H1 (cell line): ENCODE measurements around the gene CTSH. TPM values are rescaled to one million over a fixed set of nuclear protein-coding genes. Genes with fewer than 3 reads are reported as not detected.

Experiments used
- CTCF ChIA-PET: fragments of 300-600 bp; sonication (Branson Sonifier 250); formaldehyde crosslinking; loops from one replicate; lab custom pipeline; 2021; ENCODE audit not compliant: partially characterized antibody; lab: Charles Lee
- POLR2A ChIA-PET: fragments of 300-600 bp; sonication (Branson Sonifier 250); formaldehyde crosslinking; loops from one replicate; lab custom pipeline; 2021; ENCODE audit warnings: inconsistent platforms; ENCODE audit not compliant: partially characterized antibody; lab: Charles Lee
- DNase-seq, 2 experiments: peaks; one replicate each; pipeline versions ENCODE4 v3.0.0 to v3.0.0-alpha.2; 2010 to 2022; ENCODE audit warnings: low spot score in 2 of 2, low read depth in 1 of 2, mixed read lengths in 1 of 2
- FAIRE-seq: peaks from 2 replicates; lab custom pipeline; 2011; peaks lifted over from hg19 to GRCh38; lab: Jason Lieb, UNC
- H2AFZ ChIP-seq: 2 replicates; pipeline ENCODE4 v1.8.1; 2012; ENCODE audit warnings: low read length, inconsistent platforms
- H2AK5ac ChIP-seq: 2 replicates; pipeline ENCODE4 v1.6.1; 2013; ENCODE audit warnings: low read depth, low read length
- H2BK120ac ChIP-seq: replicated peaks from 2 replicates; pipeline ENCODE3; 2013; ENCODE audit warnings: low read depth, low read length, inconsistent platforms
- H2BK12ac ChIP-seq: 2 replicates; pipeline ENCODE4 v1.6.1; 2013; ENCODE audit warnings: low read depth, low read length
- H2BK15ac ChIP-seq: 2 replicates; pipeline ENCODE4 v1.6.1; 2013; ENCODE audit warnings: low read length
- H2BK20ac ChIP-seq: 2 replicates; pipeline ENCODE4 v1.6.1; 2013; ENCODE audit warnings: low read length
- H2BK5ac ChIP-seq: 2 replicates; pipeline ENCODE4 v1.6.1; 2013; ENCODE audit warnings: low read depth, low read length
- H3K14ac ChIP-seq: 2 replicates; pipeline ENCODE4 v1.6.1; 2013; ENCODE audit warnings: inconsistent platforms; ENCODE audit not compliant: insufficient read length
- H3K18ac ChIP-seq: 2 replicates; pipeline ENCODE4 v1.6.1; 2013; ENCODE audit warnings: low read length; ENCODE audit errors: extremely low read depth
- H3K23ac ChIP-seq: 2 replicates; pipeline ENCODE4 v1.6.1; 2013; ENCODE audit warnings: inconsistent platforms; ENCODE audit not compliant: insufficient read length
- H3K23me2 ChIP-seq: 2 replicates; pipeline ENCODE4 v1.6.1; 2013; ENCODE audit warnings: low read depth, low read length
- H3K27ac ChIP-seq: 2 replicates; pipeline ENCODE4 v1.6.1; 2011; ENCODE audit warnings: low read depth, low read length, inconsistent platforms
- H3K27me3 ChIP-seq, 4 experiments: replicated peaks in 1 of 4; 1 replicate in 1 of 4; 2 replicates in 3 of 4; pipeline versions ENCODE4 v1.6.1 to v1.8.1; 2011 to 2013; ENCODE audit warnings: low read length in 3 of 4, mild to moderate bottlenecking in 3 of 4, inconsistent platforms in 2 of 4, mixed read lengths in 2 of 4, moderate library complexity in 1 of 4; ENCODE audit not compliant: control insufficient read depth in 3 of 4, insufficient read depth in 3 of 4; ENCODE audit errors: extremely low read depth in 1 of 4
- H3K36me3 ChIP-seq, 4 experiments: 2 replicates each; pipeline versions ENCODE4 v1.6.1 to v1.8.1; 2011 to 2013; ENCODE audit warnings: mild to moderate bottlenecking in 4 of 4, low read length in 3 of 4, moderate library complexity in 2 of 4, control low read depth in 1 of 4, inconsistent platforms in 1 of 4; ENCODE audit not compliant: insufficient read depth in 4 of 4, control insufficient read depth in 2 of 4
- H3K4ac ChIP-seq: replicated peaks from 2 replicates; pipeline ENCODE3; 2013; ENCODE audit warnings: low read length, low read depth, mixed read lengths, inconsistent platforms; ENCODE audit not compliant: insufficient read length
- H3K4me1 ChIP-seq, 4 experiments: replicated peaks in 1 of 4; 1 replicate in 1 of 4; 2 replicates in 3 of 4; pipeline versions ENCODE4 v1.6.1 to v1.8.1; 2011 to 2013; ENCODE audit warnings: low read length in 3 of 4, inconsistent platforms in 2 of 4, mixed read lengths in 1 of 4; ENCODE audit not compliant: insufficient read depth in 4 of 4, control insufficient read depth in 3 of 4
- H3K4me2 ChIP-seq, 2 experiments: 2 replicates each; pipeline versions ENCODE4 v1.6.1 to v1.8.1; 2011 to 2013; ENCODE audit warnings: low read depth in 2 of 2, low read length in 2 of 2, control low read depth in 1 of 2, inconsistent platforms in 1 of 2, mild to moderate bottlenecking in 1 of 2; ENCODE audit not compliant: insufficient read depth in 1 of 2
- H3K4me3 ChIP-seq, 4 experiments: fragments of 200-600, 300-600 bp in 1 of 4; sonication (generic), shearing (Covaris generic), sonication (Bioruptor Twin) in 1 of 4; 2 replicates each; pipeline versions ENCODE4 v1.5.1 to v1.8.1; 2011 to 2016; ENCODE audit warnings: low read length in 4 of 4, low read depth in 3 of 4, control low read depth in 2 of 4, inconsistent platforms in 2 of 4, mild to moderate bottlenecking in 2 of 4, mixed read lengths in 1 of 4, moderate library complexity in 1 of 4; ENCODE audit not compliant: insufficient read depth in 2 of 4; ENCODE audit errors: extremely low read depth in 1 of 4
- H3K56ac ChIP-seq: replicated peaks from 2 replicates; pipeline ENCODE3; 2013; ENCODE audit warnings: low read depth, mild to moderate bottlenecking, mixed read lengths, low read length, inconsistent platforms; ENCODE audit not compliant: insufficient read length
- H3K79me1 ChIP-seq: 2 replicates; pipeline ENCODE4 v1.6.1; 2013; ENCODE audit warnings: low read depth, low read length, control low read depth
- H3K79me2 ChIP-seq, 2 experiments: 2 replicates each; pipeline versions ENCODE4 v1.6.1 to v1.8.1; 2012 to 2013; ENCODE audit warnings: low read length in 2 of 2, mild to moderate bottlenecking in 2 of 2, inconsistent platforms in 1 of 2; ENCODE audit not compliant: insufficient read depth in 2 of 2, control insufficient read depth in 1 of 2
- H3K9ac ChIP-seq, 4 experiments: replicated peaks in 1 of 4; 1 replicate in 1 of 4; 2 replicates in 3 of 4; pipeline versions ENCODE4 v1.6.1 to v1.8.1; 2011 to 2013; ENCODE audit warnings: low read depth in 3 of 4, low read length in 3 of 4, control low read depth in 2 of 4, mild to moderate bottlenecking in 2 of 4, moderate library complexity in 2 of 4, inconsistent platforms in 1 of 4; ENCODE audit errors: extremely low read depth in 1 of 4
- H3K9me3 ChIP-seq, 2 experiments: 2 replicates each; pipeline versions ENCODE4 v1.6.1 to v1.8.1; 2012 to 2013; ENCODE audit warnings: mild to moderate bottlenecking in 2 of 2, moderate library complexity in 2 of 2, control low read depth in 1 of 2, inconsistent platforms in 1 of 2, low read depth in 1 of 2, low read length in 1 of 2, mixed read lengths in 1 of 2; ENCODE audit not compliant: insufficient read depth in 2 of 2
- H4K20me1 ChIP-seq, 2 experiments: replicated peaks in 1 of 2; 2 replicates each; pipeline versions ENCODE3 to v1.8.1; 2011 to 2013; ENCODE audit warnings: inconsistent platforms in 2 of 2, low read length in 2 of 2, mild to moderate bottlenecking in 1 of 2; ENCODE audit not compliant: insufficient read depth in 2 of 2, control insufficient read depth in 1 of 2
- H4K5ac ChIP-seq: 2 replicates; pipeline ENCODE4 v1.6.1; 2013; ENCODE audit warnings: low read length, low read depth, mixed read lengths, inconsistent platforms; ENCODE audit not compliant: insufficient read length
- H4K8ac ChIP-seq: 2 replicates; pipeline ENCODE4 v1.8.0; 2013; ENCODE audit warnings: mild to moderate bottlenecking, moderate library complexity, low read length, inconsistent platforms; ENCODE audit not compliant: insufficient read depth; ENCODE audit errors: extremely low read depth
- H4K91ac ChIP-seq: replicated peaks from 2 replicates; pipeline ENCODE3; 2013; ENCODE audit warnings: low read length, mixed read lengths, inconsistent platforms; ENCODE audit not compliant: insufficient read length
- BCL11A ChIP-seq, 2 experiments: IDR thresholded peaks; one replicate each; pipeline ENCODE4 v1.6.1; 2011; ENCODE audit warnings: low read depth in 2 of 2, low read length in 2 of 2, mild to moderate bottlenecking in 2 of 2
- CEBPB ChIP-seq: IDR thresholded peaks from 2 replicates; pipeline ENCODE4 v1.6.1; 2012; ENCODE audit warnings: low read depth, low read length
- JUND ChIP-seq: IDR thresholded peaks from 2 replicates; pipeline ENCODE4 v1.6.1; 2011; ENCODE audit warnings: mild to moderate bottlenecking, improper control_type of control experiment, low read length
- POLR2AphosphoS5 ChIP-seq: IDR thresholded peaks from 2 replicates; pipeline ENCODE4 v1.6.1; 2011; ENCODE audit warnings: low read depth, low read length
- SIX5 ChIP-seq: IDR thresholded peaks from 2 replicates; pipeline ENCODE4 v1.6.1; 2011; ENCODE audit warnings: mild to moderate bottlenecking, low read depth, low read length
- WGBS, 2 experiments: shearing (Covaris generic) in 1 of 2; methylation state at CpG; one replicate each; pipeline versions ENCODE4 v1.1.6 to v1.1.7; 2013 to 2015; ENCODE audit warnings: low lambda C conversion rate in 2 of 2, mixed read lengths in 2 of 2, inconsistent platforms in 1 of 2, low coverage in 1 of 2, missing lambda C conversion rate in 1 of 2; ENCODE audit not compliant: insufficient replicate concordance in 2 of 2, insufficient coverage in 1 of 2, insufficient read length in 1 of 2; ENCODE audit errors: extremely low coverage in 1 of 2, missing lambda C conversion rate in 1 of 2; 5-methylcytosine and 5-hydroxymethylcytosine counted together
- polyA plus RNA-seq, 7 experiments: library from polyadenylated mRNA; depleted of rRNA in 3 of 7; stranded (reverse) in 5 of 7; unstranded in 2 of 7; fragments of >200 nt in 5 of 7; fragments of 200-250 nt in 2 of 7; gene quantifications; 1 replicate in 5 of 7; 2 replicates in 1 of 7; 4 replicates in 1 of 7; pipeline versions ENCODE4 v1.2.1 to v1.2.3, GENCODE V29; 2011 to 2013; ENCODE audit warnings: missing spikeins in 2 of 7, mixed read lengths in 2 of 7
- total RNA-seq: library from RNA; stranded (reverse); fragmentation: NEBNext Ultra II Directional; extraction: Animal tissue kit (Norgen Biotek cat#: 25700); gene quantifications from 2 replicates; pipeline ENCODE4 v1.2.1, GENCODE V29; 2021
- TF ChIP-seq, protein P1 (sequence below): IDR thresholded peaks from 2 replicates; pipeline ENCODE4 v1.6.1; 2012; ENCODE audit warnings: inconsistent platforms

CTSH gene
- total and polyA plus RNA-seq, 2 of the 8 experiments (the other 6 are each of a cell fraction or from before 2014, with no cell fraction given), result 34.0 to 36.8 TPM

- H3K4ac ChIP-seq, result no peak overlapping the region
- no peak overlapping the region for H3K18ac ChIP-seq
- H2AK5ac ChIP-seq, result no peak overlapping the region
- H3K27me3 ChIP-seq, result peaks cover 0 to 12% (median 11%) of the 10 kb centered on the region in 4 experiments; a peak in 5 of 7 replicates
- POLR2A ChIA-PET, result no interaction called here
- no peaks in the 10 kb centered on the region for H3K9me3 ChIP-seq
- DNase-seq (no peak), FAIRE-seq (no peak)
- H2BK120ac ChIP-seq, result no peak overlapping the region
- H3K79me1 ChIP-seq, result no peaks in the 10 kb centered on the region
- no peak overlapping the region for H4K5ac ChIP-seq
- no peak overlapping the region for H4K91ac ChIP-seq
- H3K14ac ChIP-seq, result no peak overlapping the region
- no peak overlapping the region for H3K23ac ChIP-seq
- H3K4me3 ChIP-seq, result no peak overlapping the region
- H2BK20ac ChIP-seq, result no peak overlapping the region
- H3K4me1 ChIP-seq, result peaks cover 0 to 16% (median 10%) of the 10 kb centered on the region in 4 experiments; a peak in 5 of 7 replicates
- no peak overlapping the region for H3K56ac ChIP-seq
- peaks cover 8% of the 10 kb centered on the region; the same call in 1 of the 2 replicates for H3K23me2 ChIP-seq
- no peaks in the 10 kb centered on the region for H3K79me2 ChIP-seq
- TF ChIP-seq POLR2AphosphoS5, result no peak
- no peak for TF ChIP-seq JUND
- TF ChIP-seq SIX5, result no peak
- TF ChIP-seq, protein P1, sequence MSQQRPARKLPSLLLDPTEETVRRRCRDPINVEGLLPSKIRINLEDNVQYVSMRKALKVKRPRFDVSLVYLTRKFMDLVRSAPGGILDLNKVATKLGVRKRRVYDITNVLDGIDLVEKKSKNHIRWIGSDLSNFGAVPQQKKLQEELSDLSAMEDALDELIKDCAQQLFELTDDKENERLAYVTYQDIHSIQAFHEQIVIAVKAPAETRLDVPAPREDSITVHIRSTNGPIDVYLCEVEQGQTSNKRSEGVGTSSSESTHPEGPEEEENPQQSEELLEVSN, result no peak
- no peak for TF ChIP-seq CEBPB
- no peak for TF ChIP-seq BCL11A (IDR thresholded peaks at IDR 0.05; ENCODE audit: low read depth in 2 of 2, low read length in 2 of 2)
- TF ChIP-seq, all 59 proteins: peak for 0
- H3K9ac ChIP-seq, result no peak overlapping the region
- H2BK5ac ChIP-seq, result no peak overlapping the region
- H2AFZ ChIP-seq, result no peak overlapping the region
- CTCF ChIA-PET, result interaction anchor here (0.8 to 2.6 kb wide), 4 partner anchors 12 to 37 kb away, joined by 3 to 13 read pairs (median 4); no protein-coding TSS in a partner anchor
- H2BK15ac ChIP-seq, result no peak overlapping the region
- H3K4me2 ChIP-seq, result no peak overlapping the region
- WGBS, 2 experiments, result 92% methylated on average over 4 of the region's 4 CpGs; no CpG with 5 or more reads in 1 of the 2 experiments
- no peak overlapping the region for H3K27ac ChIP-seq
- H3K36me3 ChIP-seq, result no peaks in the 10 kb centered on the region
- H4K20me1 ChIP-seq, result no peaks in the 10 kb centered on the region
- no peak overlapping the region for H2BK12ac ChIP-seq
- no peak overlapping the region for H4K8ac ChIP-seq
Observed at GRCh38 chr15:78942741-78943140, 2.1 kb downstream of the CTSH start.
